DMS 273 (cell line): Measurements from ENCODE around the gene LDLRAD3.

Experiments
- DNase-seq: peaks from one replicate; lab custom pipeline; 2025; ENCODE audit not compliant: unreplicated experiment; lab: John Stamatoyannopoulos, UW

LDLRAD3 gene

GRCh38 chr11:35954205-35954604 lies 10.3 kb downstream of the LDLRAD3 start:
- no peak for DNase-seq

- no peak for DNase-seq
These were observed 11.8 kb downstream of the LDLRAD3 start for GRCh38 chr11:35955636-35956035.

GRCh38 chr11:35962369-35963138 lies 18.7 kb downstream of the LDLRAD3 start:
- DNase-seq, result peak; percentile 82

DNA sequence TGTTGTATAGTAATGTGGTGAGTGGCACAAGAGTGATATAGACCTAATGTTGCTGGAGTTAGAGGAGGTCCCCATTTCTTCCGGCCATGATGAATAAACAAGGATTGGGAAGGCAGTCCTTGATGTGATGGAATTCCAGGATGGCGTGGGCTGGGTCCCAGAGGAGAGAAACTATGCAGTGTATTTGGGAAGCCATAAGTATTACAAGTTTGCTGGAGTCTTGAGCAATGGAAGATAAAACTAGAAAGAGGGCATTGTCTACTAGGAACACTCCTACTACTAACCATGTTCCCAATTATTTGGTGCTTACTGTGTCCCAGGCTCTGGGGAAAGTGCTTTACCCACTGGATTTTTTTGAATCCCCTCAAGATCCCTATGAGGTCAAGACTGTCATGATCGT lies 20.0 kb downstream of the LDLRAD3 start:
- no peak for DNase-seq

DNA sequence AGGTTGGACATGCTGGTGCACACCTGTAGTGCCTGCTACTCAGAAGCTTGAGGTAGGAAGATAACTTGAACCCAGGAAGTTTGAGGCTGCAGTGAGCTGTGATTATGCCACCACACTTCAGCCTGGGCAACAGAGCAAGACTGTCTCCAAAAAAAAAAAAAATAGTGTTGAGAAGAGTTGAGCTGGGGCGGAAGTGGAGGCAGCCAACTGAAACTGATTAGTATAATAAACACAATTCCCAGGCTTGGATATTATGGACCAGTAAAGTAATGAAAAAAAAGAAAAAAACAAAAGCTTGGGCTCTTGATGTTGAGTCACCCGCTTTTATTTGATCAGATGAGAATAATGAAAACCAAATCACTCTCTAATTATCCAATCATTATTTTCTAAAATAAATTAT lies 21.0 kb downstream of the LDLRAD3 start:
- no peak for DNase-seq

- no peak for DNase-seq
These were observed 23.2 kb downstream of the LDLRAD3 start for GRCh38 chr11:35967042-35967441.

GRCh38 chr11:35968386-35969088 lies 24.7 kb downstream of the LDLRAD3 start:
- DNase-seq, result peak; percentile 93

DNA sequence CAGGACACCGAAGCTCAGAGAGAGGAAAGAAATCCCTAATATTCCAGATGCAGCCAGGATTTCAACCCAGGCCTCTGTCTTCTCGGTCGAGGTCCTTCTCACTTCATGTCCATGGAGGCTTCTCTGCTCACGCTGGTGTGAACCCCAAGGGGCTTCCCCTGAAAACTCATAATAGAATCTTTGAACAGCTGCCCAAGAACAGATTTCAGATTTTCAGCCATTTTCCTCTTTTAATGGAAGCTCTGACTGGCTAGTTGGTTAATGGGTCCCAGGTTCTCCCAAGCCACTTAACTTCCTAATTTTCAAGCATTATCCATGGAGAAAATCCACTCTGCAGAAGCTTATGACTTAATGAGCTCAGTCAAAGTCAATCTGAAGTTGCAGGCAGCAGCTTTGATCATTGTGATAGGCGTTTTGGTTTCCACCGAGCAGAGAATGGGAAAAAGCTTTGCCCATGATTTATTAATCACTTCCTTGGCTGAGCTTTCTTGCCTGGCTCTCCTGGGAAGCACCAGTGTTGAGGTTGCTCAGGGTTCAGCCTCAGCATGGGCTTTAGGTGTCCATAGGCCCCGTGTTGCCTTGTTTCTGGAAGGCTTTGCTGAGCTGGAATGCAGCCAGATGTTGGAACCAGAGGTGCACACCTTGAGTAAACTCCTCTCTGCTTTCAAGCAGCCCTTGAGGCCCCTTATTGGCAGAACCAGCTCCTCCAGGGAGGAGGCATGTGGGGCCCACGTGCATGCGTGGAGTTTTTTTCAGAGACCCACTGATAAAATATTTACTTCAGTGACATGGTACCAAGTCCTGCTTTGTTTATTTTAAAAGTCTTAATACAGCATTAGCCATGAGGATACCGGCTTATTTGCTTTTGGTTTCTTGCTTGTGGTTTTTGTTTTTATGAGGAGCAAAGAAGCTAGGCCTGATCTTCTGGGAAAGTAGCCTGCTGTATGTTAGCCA lies 25.5 kb downstream of the LDLRAD3 start:
- DNase-seq, result peak; percentile 77

GRCh38 chr11:35970445-35970844 lies 26.6 kb downstream of the LDLRAD3 start:
- DNase-seq, result no peak

GRCh38 chr11:35971841-35972422 lies 28.1 kb downstream of the LDLRAD3 start:
- DNase-seq, result no peak

DNA sequence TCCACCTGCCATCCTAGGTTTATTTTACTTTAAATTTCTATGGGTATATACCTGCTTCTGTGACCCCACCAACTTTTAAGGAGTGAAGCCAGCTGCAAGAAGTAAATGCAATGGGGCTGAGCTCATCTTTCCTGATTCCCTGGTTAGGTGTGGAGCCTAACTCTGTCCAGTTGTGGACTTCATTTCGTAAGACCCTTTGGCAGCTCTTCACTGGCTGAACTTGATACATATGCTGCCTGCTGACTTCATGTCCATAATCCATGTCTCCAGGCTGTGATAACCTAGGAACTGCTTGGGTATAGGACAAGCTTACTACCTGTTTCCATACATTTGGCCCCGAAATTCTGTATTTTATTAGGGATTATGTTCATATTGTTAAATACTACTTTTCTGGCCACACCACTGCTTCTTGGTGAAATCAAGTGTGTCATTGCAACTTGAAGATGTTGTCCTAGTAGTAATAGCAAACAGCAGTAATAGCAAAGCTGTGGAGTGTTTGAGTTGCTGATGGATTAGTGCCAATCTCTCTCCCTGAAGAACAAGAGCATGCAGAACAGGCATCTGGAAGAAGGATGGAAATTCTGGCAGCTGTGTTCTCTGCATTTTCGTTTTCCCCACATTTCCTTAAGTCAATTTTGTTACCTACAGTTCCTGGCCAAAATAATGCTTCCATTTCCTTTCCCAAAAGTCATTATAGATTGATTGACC lies 31.2 kb downstream of the LDLRAD3 start:
- peak; percentile 10 for DNase-seq

DNA sequence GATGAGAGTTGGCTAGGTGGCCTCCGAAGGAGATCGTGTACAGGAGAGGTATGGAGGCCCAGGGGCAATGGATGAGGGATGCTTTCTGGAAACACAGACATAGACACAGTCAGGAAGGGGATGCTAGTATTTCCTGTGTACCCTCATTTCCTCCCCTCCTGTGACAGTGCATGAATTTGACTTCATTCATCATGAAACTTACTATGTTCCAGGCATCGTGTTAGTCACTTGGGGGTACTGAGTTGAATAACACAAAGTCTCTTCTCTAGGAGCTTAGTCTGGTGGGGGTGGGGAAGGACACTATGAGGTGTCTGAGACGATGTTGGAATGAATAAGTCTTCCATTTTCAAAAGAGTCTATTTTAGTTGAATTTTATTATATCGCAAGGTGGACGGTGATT lies 32.6 kb downstream of the LDLRAD3 start:
- no peak for DNase-seq

- DNase-seq, result no peak
These were observed 34.3 kb downstream of the LDLRAD3 start for GRCh38 chr11:35978183-35978582.

GRCh38 chr11:35978891-35979290 lies 35.0 kb downstream of the LDLRAD3 start:
- no peak for DNase-seq

DNA sequence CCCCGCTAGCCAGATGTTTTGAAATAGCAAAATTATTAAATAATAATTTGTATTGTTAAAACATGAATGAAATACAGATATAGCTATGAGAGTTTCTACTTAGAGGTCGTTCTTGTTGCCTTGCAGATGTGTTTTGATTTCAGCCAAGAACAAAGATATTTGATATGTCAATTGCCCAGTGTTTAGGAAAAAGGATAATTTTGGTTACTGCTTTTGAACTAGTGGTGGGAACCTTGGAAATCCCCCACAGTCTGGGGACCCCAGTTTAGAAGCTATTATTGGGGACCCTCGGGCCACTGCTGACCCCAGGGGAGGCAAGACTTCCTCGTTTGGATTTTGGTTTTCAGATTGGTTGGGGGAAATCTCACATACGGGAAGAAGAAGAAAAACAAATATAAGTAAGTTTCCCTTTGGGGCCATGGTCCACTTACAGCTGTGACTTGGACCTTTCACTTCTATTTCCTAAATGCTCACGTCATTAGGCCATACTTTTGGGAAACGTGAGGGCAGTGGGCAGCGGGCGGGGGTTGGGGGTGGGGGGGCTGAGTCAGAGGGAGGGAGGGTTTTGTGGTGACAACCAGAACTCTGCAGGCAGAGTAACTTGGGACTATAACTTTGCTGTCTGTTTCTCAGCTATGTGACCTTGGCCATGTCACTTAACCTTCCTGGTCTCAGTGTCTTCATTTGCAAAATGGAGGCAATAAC lies 37.0 kb downstream of the LDLRAD3 start:
- no peak for DNase-seq

DNA sequence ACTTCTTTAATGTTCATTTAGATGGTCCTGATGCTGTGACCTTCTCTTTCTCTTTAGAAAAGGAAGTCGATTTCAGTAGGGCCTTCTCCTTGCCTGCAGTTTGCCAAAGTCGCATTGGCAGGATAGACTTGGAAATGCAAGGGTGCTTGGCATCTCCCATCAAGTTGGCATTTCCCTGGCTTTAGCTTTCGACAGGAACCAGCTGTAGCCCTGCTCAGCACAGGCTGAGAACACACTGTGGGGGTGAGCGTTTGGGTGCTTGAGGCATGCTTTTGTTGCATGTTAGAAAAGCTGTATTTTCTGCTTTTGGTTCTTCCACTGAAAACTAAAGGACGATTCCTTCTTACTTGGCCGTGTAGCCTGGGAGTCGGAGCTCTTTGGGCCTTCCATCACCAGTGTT lies 37.7 kb downstream of the LDLRAD3 start:
- peak; percentile 6 for DNase-seq

- DNase-seq, result no peak
These were observed 38.2 kb downstream of the LDLRAD3 start for GRCh38 chr11:35982061-35982460.

GRCh38 chr11:35983981-35984380 lies 40.1 kb downstream of the LDLRAD3 start:
- no peak for DNase-seq

- no peak for DNase-seq
These were observed 43.1 kb downstream of the LDLRAD3 start for GRCh38 chr11:35986947-35987346.

- DNase-seq, result no peak
These were observed 46.3 kb downstream of the LDLRAD3 start for GRCh38 chr11:35990170-35990569.
